Measurements from ENCODE around the gene MAST4. TPM values are rescaled to one million over a fixed set of nuclear protein-coding genes. Genes with fewer than 3 reads are reported as not detected.

Gene MAST4
- polyA plus RNA-seq, 10 donors = 10.5 to 15.3 (median 13.0) TPM

- DNase-seq = no peak
These were observed 446.2 kb downstream of the MAST4 start for GRCh38 chr5:67042176-67043003.

GRCh38 chr5:67043796-67044511 lies 447.8 kb downstream of the MAST4 start:
- no peak for DNase-seq

GRCh38 chr5:67045816-67046740 lies 449.9 kb downstream of the MAST4 start:
- DNase-seq = no peak

GRCh38 chr5:67047160-67047559 lies 451.0 kb downstream of the MAST4 start:
- no peak for DNase-seq

DNA sequence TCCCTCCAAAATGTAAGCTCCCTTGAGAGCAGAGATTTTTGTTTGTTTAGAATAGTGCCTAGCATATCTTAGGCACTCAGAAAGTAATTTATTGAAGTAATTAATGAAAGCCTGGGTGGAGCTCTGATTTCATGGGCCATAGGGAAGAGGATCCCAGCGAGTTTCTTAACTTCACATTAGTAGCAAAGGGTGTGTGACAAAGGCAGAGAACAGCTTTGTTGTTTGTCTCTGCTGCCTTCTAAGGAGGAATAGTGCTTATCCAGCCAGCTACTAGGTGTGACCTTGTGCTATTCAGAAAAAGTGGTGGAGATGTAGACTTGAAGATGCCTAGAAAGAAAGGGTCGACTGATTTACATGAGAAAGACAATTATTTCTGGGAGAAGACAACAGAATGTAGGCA lies 451.4 kb downstream of the MAST4 start:
- DNase-seq = no peak

DNA sequence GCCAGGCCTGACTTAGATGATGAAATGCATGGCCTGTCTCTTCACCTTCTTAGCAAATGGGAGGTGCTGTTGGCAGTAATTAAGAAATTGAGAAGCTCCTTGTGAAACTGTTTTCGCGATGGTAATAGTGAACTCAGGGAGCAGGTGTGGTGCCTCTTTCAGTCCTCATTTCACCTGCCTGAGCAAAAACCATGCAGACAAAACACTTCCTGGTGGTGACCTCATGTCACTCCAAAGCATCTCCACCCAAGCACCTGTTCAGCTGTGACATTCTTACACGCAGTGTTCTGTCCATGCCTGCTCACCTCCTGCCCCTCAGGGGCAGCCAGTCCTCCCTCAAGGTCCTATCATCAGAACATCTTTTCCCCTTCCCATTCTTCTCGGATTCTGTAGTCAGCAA lies 453.9 kb downstream of the MAST4 start:
- no peak for DNase-seq

DNA sequence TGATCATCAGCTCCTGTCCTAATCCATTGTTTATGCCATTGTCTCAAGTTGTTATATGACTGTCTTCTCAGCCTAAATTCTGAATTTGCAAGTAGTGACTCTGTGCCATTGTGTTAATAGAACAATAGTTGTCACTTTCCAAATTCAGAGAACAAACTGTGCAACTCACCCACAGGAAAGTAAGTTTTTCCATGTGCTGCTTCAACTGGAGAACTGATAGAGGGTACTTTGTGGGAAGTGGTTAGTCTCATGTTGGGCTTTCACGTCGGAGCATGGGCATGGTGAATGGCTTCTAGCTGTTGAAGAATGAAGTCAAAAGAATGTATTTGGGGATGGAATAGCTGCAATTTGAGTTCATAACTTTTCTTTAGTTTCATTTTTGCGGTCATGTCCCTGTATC lies 454.4 kb downstream of the MAST4 start:
- DNase-seq = no peak

DNA sequence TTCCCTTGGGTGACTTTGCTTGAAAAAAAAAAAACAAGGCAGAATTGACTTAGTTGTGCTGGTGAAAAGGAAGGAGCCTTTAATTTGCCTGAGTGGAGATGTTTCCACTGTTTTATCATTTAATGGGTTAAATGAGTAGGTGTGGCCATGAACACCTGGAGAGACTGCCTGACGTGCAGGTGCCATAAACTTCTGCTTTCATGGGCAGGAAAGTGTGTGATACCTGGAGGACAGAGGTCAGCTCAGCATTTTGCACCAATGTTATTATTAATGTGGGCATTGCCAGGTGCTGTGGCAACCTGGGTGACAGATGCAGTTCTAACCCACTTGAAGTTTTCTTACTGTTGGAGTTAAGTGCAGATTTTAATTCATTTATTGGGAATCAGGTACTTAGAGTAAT lies 455.0 kb downstream of the MAST4 start:
- DNase-seq = no peak

DNA sequence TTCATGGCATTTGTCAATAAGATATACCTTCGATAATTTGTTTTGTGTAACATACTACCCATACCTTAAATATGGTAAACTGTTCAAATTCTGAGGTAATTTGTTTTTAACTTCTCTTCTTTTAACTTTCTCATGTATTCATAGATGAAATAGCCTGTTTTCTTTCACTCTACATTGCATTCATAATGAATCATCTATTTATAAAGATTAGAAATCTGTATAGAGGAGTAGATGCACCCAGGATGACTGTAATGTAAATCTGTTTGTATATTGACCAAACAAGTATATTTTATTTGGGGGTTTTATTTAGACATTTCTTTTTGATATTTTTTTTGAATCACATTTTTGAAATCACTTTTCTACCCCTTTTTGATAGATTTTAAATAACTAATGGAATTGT lies 455.8 kb downstream of the MAST4 start:
- DNase-seq = no peak

GRCh38 chr5:67053229-67053628 lies 457.0 kb downstream of the MAST4 start:
- DNase-seq = no peak

- no peak for DNase-seq
These were observed 463.0 kb downstream of the MAST4 start for GRCh38 chr5:67058998-67059743.

GRCh38 chr5:67059744-67060490 lies 463.7 kb downstream of the MAST4 start:
- peak in 2 of 3 donors; percentile 20 to 45 for DNase-seq

- no peak for DNase-seq
These were observed 465.3 kb downstream of the MAST4 start for GRCh38 chr5:67061511-67061910.

DNA sequence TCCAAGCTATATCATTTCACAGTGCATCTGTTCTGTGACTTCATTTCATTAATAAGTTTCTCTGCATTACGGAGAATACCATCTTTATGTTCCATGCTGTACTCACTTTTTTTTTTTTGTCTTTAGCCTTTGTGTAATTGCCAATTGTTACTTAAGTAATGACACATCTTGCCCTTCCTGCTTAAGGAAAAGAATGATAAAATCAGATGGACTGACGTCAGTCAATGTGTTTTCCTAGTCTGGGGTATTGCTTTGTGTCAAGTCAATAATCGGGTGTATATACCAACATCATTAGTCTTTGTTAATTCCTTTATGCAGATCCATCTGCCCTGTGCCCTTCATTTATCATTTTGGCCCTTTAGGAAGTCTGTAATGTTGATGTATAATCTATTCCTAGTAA lies 466.9 kb downstream of the MAST4 start:
- DNase-seq = no peak

- no peak for DNase-seq
These were observed 467.6 kb downstream of the MAST4 start for GRCh38 chr5:67063791-67064190.

DNA sequence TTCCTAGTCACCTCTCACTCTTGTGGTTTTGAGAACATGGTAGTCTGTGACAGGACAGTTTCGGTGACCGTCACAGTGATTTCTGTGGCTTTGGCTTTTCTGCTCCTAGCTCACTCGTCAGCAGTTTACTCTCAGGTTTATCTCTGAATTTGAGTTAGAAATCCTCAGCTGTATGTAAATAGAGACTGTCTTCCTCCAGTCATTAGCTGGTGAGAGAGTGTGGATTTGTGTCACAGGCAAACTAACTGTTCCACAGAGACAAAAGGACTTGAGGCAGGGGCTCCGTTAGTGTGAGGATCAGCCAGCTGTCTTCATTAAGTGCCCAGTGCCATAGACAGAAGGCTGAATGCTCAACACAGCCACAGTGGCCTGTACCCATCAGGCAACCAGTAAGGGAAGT lies 469.0 kb downstream of the MAST4 start:
- DNase-seq = no peak

GRCh38 chr5:67065696-67066095 lies 469.5 kb downstream of the MAST4 start:
- no peak for DNase-seq

DNA sequence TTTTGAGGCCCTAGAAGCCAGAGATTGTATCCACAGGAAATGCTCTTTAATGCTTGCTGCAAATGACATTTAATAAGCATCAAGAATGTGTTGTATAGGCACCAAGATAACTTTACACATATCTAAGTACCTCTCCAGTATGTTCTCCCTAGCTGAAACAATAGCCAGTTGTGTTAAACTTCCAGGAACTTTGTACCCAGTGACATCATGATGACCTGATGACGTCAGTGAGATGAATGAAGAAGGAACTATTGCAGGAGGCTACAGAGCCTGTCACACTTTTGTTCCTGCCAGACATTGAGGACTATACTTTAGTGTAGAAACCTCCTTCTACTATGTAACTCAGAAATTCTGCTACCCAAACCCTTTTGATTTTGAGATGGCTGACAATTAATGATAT lies 470.6 kb downstream of the MAST4 start:
- no peak for DNase-seq

DNA sequence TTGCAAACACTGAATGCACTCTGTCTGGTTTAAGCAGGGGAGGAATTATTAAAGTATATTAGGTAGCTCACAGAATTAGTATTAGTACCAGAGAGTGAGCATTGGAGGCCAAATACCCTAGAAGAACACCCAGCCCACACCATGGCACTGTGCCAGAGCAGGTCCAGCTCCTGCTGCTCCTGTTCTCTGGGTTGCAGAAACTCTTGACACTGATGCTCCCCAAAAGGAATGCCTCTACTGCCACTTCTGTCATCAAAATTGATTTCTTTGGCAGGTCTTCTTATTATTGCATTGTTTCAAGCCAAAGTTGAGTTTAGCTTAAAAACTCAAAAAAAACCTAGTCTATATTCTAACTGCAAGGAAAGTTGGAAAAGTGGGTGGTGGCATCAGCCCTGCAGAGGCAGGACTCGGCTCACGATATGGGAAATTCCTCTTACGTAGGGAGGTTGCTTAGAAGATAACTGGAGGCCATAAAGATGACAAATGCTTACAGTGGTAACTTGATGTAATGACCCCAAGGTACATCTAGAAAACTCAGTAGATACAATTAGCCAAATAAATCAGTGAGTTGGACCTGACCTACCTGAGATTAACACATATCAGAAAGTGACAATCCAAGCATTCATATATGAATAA lies 477.0 kb downstream of the MAST4 start:
- no peak for DNase-seq

GRCh38 chr5:67077296-67077695 lies 481.1 kb downstream of the MAST4 start:
- DNase-seq = no peak

Measured in muscle of back (tissue), 11 donors.